OCI-LY3 (cell line): Measurements from ENCODE around the gene PALD1.
A peak's percentile ranks its signal among the peaks of the same experiment; 100 is the strongest.

Experiments
- H2AFZ ChIP-seq: fragments of 200-600, 300-600 bp; shearing (Covaris generic); 2 replicates; pipeline ENCODE4 v1.6.0; 2014; ENCODE audit warnings: antibody characterized with exemption, low read depth, low read length
- H3K27ac ChIP-seq: fragments of 200-600, 300-600 bp; sonication (generic); 2 replicates; pipeline ENCODE4 v1.5.1; 2014; ENCODE audit warnings: mild to moderate bottlenecking, low read length, moderate library complexity, mixed read lengths
- H3K27me3 ChIP-seq: fragments of 200-600, 300-600 bp; sonication (generic); 2 replicates; pipeline ENCODE4 v1.6.1; 2014; ENCODE audit warnings: low read depth, low read length, mixed read lengths
- H3K36me3 ChIP-seq: fragments of 200-600, 300-600 bp; sonication (generic); replicated peaks from 2 replicates; pipeline ENCODE3; 2014; ENCODE audit warnings: low read depth, low read length, mixed read lengths
- H3K4me1 ChIP-seq: fragments of 300-600, 200-600 bp; sonication (generic); 2 replicates; pipeline ENCODE4 v1.6.1; 2014; ENCODE audit warnings: low read length, mixed read lengths
- H3K4me2 ChIP-seq: fragments of 200-600, 300-600 bp; sonication (generic); 2 replicates; pipeline ENCODE4 v1.6.1; 2014; ENCODE audit warnings: low read length, mixed read lengths
- H3K4me3 ChIP-seq: fragments of 300-600, 200-600 bp; sonication (generic); 2 replicates; pipeline ENCODE4 v1.5.1; 2014; ENCODE audit warnings: antibody characterized with exemption, mild to moderate bottlenecking, low read length, moderate library complexity
- H3K79me2 ChIP-seq: fragments of 300-600, 200-600 bp; shearing (Covaris generic); 2 replicates; pipeline ENCODE4 v1.6.1; 2014; ENCODE audit warnings: mild to moderate bottlenecking, low read length, mixed read lengths
- H3K9ac ChIP-seq: fragments of 300-600, 200-600 bp; shearing (Covaris generic); 2 replicates; pipeline ENCODE4 v1.6.0; 2014; ENCODE audit warnings: mild to moderate bottlenecking, low read length, moderate library complexity
- H3K9me3 ChIP-seq: fragments of 200-600, 300-600 bp; shearing (Covaris generic); 2 replicates; pipeline ENCODE4 v1.6.1; 2014; ENCODE audit warnings: low read length, mixed read lengths; ENCODE audit not compliant: insufficient read depth
- H4K20me1 ChIP-seq: fragments of 200-600, 300-600 bp; sonication (generic); 2 replicates; pipeline ENCODE4 v1.6.1; 2016; ENCODE audit warnings: low read length, mixed read lengths; ENCODE audit not compliant: insufficient read depth
- EZH2phosphoT487 ChIP-seq: fragments of 200-600 bp; shearing (Covaris generic); IDR thresholded peaks from 2 replicates; pipeline ENCODE4 v1.6.1; 2018; ENCODE audit warnings: antibody characterized with exemption, mixed run types, low read depth
- TF ChIP-seq, protein P1 (sequence below): fragments of 200-600, 300-600 bp; sonication (generic); IDR thresholded peaks from 2 replicates; pipeline ENCODE4 v1.5.1; 2014; ENCODE audit warnings: antibody characterized with exemption, low read length, low read depth

Gene PALD1

DNA sequence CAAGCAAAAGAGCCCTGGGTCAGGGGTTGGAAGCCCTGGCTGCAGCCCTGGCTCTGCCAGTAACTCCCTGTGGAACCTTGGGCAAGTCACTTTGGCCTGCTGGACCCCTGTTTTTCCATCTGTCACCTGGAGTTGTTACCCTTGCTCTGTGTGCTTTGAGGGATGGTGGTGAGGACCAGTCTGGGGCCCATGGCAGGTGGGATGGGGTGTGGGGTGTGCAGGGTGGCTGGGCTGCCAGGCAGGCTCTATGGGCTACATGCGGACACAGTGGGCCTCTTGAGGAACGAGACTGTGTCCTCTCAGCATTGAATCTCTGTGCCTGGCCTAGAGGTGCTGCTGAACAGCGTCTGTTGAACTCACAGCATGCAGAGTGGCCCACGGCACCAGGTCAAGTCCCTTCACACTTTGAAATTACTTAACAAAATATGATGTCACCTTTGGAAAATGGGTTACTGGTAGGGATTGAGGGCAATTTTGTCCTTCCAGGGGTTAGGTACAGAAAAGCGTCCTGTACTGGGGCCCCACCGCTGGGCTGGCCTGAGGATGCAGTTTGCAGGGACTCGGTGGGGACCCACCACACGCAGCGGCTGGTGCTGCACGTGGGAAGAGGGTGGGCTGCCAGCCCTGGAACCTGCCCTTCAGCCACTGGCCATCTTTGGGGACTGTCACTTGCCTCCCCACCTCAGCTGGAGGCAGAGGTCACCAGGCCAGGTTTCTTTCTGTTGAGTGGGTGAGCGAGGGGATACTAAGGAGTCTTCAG is 78.7 kb downstream of the PALD1 start:
- Histone ChIP-seq H3K27me3 (no peaks in the 10 kb centered on the region), H2AFZ (no peak overlapping the region), H3K9me3 (no peaks in the 10 kb centered on the region), H3K9ac (no peak overlapping the region), H3K4me3 (no peak overlapping the region), H3K4me2 (no peak overlapping the region), H4K20me1 (no peaks in the 10 kb centered on the region), H3K36me3 (peaks cover 2% of the 10 kb centered on the region), H3K79me2 (no peaks in the 10 kb centered on the region), H3K4me1 (no peaks in the 10 kb centered on the region), H3K27ac (no peak overlapping the region)
- TF ChIP-seq, protein P1, sequence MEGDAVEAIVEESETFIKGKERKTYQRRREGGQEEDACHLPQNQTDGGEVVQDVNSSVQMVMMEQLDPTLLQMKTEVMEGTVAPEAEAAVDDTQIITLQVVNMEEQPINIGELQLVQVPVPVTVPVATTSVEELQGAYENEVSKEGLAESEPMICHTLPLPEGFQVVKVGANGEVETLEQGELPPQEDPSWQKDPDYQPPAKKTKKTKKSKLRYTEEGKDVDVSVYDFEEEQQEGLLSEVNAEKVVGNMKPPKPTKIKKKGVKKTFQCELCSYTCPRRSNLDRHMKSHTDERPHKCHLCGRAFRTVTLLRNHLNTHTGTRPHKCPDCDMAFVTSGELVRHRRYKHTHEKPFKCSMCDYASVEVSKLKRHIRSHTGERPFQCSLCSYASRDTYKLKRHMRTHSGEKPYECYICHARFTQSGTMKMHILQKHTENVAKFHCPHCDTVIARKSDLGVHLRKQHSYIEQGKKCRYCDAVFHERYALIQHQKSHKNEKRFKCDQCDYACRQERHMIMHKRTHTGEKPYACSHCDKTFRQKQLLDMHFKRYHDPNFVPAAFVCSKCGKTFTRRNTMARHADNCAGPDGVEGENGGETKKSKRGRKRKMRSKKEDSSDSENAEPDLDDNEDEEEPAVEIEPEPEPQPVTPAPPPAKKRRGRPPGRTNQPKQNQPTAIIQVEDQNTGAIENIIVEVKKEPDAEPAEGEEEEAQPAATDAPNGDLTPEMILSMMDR = no peak
- no peak for TF ChIP-seq EZH2phosphoT487

DNA sequence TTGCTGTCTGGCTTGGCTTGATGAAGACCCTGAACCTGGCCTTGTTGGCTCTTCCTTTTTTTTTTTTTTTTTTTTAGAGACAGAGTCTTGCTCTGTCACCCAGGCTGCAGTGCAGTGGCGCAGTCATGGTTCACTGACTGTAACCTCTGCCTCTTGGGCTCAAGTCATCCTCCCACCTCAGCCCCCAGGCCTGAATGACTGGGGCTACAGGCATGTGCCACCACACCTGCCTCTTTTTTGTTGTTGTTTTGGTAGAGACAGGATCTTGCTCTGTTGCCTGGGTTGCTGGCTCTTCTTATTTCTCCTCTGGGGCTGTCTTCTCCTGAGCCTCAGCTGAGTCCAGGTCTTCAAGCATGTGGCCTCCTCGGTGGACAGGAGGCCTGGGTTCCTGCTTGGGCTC is 79.3 kb downstream of the PALD1 start:
- H3K4me3 ChIP-seq = no peak overlapping the region
- H3K9ac ChIP-seq = no peak overlapping the region
- peaks cover 2% of the 10 kb centered on the region for H3K36me3 ChIP-seq
- no peaks in the 10 kb centered on the region for H3K9me3 ChIP-seq
- H4K20me1 ChIP-seq = no peaks in the 10 kb centered on the region
- no peak overlapping the region for H3K27ac ChIP-seq
- H3K27me3 ChIP-seq = no peaks in the 10 kb centered on the region
- no peaks in the 10 kb centered on the region for H3K4me1 ChIP-seq
- H3K79me2 ChIP-seq = no peaks in the 10 kb centered on the region
- TF ChIP-seq, protein P1 = no peak
- TF ChIP-seq EZH2phosphoT487 = no peak
- H3K4me2 ChIP-seq = no peak overlapping the region
- no peak overlapping the region for H2AFZ ChIP-seq

DNA sequence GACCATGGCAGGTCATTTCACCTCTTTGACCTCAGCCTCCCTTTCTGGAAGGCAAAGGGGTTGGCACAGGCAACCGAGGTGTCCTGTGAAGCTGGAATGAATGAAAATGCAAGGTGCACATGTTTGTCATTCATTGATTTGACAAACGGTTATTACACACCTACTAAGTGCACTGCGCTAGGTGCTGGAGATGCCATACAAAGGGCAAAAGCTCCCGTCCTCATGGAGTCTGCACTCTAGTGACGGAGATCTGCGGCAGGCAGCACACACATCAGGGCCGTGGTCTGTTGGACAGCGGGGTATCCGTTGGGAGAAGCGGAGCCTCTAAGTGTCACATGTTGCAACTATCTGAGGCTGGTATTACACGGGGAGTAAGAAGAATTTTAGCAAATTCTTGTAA is 79.7 kb downstream of the PALD1 start:
- Histone ChIP-seq H3K4me2 (no peak overlapping the region), H4K20me1 (no peaks in the 10 kb centered on the region), H3K27ac (no peak overlapping the region), H3K4me3 (no peak overlapping the region), H3K9me3 (no peaks in the 10 kb centered on the region), H2AFZ (no peak overlapping the region), H3K4me1 (no peaks in the 10 kb centered on the region), H3K9ac (no peak overlapping the region), H3K79me2 (no peaks in the 10 kb centered on the region), H3K27me3 (no peaks in the 10 kb centered on the region), H3K36me3 (no peaks in the 10 kb centered on the region)
- TF ChIP-seq, protein P1 = no peak
- TF ChIP-seq EZH2phosphoT487 = no peak

DNA sequence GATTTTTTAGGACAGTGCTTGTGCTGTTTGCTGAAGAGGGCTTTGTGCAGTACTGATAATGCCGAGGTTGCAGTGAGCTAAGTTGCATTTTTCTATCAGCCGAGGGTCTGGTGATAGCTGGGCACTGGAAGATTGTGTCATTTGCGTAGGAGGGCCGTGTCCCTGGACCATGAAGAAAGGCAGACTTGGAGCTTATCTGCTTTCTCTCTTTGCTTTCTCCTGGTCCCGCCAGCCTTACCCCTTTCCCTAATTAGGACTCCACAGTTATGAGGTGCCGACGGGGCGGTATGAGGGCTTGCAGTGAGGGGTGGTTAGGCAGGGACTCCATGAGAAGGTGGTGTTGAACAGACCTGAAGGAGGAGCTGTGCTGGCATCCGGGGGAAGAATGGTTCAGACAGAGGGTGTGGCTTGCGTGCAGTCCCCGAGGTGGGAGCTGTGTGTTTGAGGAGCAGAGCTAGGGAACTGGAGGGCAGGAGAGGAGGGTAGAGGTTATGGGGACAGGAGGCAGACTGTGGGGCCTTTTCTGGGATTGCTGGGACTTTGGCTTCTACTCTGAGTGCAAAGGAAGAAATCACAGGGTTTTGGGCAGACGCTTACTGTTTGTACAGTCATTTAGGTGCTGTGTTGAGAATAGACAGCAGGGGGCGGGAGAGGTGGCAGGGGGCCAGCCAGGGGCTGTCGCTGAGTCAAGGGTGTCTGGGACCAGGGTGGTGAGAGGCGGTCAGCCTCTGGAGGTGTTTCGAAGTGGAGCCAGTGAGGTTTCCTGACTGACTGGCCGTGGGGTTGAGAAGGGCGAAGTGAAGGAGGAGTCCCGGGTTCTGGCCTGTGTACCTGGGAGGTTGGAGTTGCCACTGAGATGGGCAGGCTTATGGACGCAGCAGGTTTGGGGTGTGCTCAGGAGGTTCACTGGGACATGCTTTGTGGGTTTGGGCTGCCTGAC is 80.6 kb downstream of the PALD1 start:
- no peak overlapping the region for H3K4me3 ChIP-seq
- H3K4me2 ChIP-seq = no peak overlapping the region
- no peak overlapping the region for H3K27ac ChIP-seq

More for the DNA sequence above, 80.6 kb downstream of the PALD1 start:
- TF ChIP-seq, protein P1 = peak; percentile 39
- TF ChIP-seq EZH2phosphoT487 = no peak
- Histone ChIP-seq H3K36me3 (no peaks in the 10 kb centered on the region), H3K9ac (no peak overlapping the region), H3K79me2 (no peaks in the 10 kb centered on the region), H3K9me3 (no peaks in the 10 kb centered on the region), H3K4me1 (no peaks in the 10 kb centered on the region), H2AFZ (no peak overlapping the region), H4K20me1 (no peaks in the 10 kb centered on the region), H3K27me3 (no peaks in the 10 kb centered on the region)
